ENCODE data around the gene ADD2. TPM values are rescaled to one million over a fixed set of nuclear protein-coding genes. Genes with fewer than 3 reads are reported as not detected.

Gene ADD2
- total RNA-seq, 4 donors from 2014 or later = 0.42 to 2.4 (median 1.3) TPM

DNA sequence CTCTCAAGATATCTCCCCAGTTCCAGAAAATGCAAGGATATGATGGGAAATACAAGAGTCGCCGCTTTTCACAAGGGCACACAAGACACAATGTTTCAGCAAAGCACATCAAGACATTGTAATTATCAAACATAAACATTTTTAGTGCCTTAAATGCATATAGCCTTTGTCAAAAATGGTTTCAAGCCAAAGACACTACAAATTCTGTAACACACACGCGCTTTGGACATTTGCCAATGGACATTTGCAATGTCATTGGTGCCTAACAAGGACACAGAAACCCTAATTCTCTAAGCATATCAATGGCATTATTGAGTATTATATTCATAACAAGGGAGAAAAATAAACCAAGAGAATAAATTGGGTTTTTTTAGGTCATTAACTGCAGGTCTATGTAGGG is 16.1 kb downstream of the ADD2 start:
- no peak for DNase-seq
- Histone ChIP-seq H3K36me3 (no peaks in the 10 kb centered on the region), H3K9me3 (no peaks in the 10 kb centered on the region), H3K27me3 (peaks cover 0 to 59% (median 3%) of the 10 kb centered on the region in 4 donors), H3K4me3 (no peak overlapping the region), H3K4me1 (no peaks in the 10 kb centered on the region), H3K27ac (no peak overlapping the region)
- 84% methylated on average over 4 of the region's 4 CpGs for WGBS, 2 donors
- TF ChIP-seq, protein P1, sequence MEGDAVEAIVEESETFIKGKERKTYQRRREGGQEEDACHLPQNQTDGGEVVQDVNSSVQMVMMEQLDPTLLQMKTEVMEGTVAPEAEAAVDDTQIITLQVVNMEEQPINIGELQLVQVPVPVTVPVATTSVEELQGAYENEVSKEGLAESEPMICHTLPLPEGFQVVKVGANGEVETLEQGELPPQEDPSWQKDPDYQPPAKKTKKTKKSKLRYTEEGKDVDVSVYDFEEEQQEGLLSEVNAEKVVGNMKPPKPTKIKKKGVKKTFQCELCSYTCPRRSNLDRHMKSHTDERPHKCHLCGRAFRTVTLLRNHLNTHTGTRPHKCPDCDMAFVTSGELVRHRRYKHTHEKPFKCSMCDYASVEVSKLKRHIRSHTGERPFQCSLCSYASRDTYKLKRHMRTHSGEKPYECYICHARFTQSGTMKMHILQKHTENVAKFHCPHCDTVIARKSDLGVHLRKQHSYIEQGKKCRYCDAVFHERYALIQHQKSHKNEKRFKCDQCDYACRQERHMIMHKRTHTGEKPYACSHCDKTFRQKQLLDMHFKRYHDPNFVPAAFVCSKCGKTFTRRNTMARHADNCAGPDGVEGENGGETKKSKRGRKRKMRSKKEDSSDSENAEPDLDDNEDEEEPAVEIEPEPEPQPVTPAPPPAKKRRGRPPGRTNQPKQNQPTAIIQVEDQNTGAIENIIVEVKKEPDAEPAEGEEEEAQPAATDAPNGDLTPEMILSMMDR (IDR thresholded peaks at IDR 0.05) = no peak
- TF ChIP-seq POLR2A (IDR thresholded peaks at IDR 0.05) = no peak
- intact Hi-C loops (cut with DNase I) = no loop called here

DNA sequence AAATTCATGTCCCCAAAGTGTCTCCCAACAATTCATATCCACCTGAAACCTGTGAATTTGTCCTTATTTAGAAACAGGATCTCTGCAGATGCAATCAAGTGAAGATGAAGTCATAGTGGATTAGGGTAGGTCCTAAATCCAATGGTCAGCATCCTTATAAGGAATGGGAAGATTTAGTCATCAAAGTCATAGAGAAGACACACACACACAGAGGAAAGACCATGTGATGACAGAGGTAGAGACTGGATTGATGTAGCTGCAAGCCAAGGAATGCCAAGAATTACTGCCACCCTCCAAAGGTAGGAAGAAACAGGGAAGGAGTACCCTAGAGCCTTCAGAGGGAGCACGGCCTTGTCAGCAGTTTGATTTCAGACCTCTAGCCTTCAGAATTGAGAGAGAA is 17.7 kb downstream of the ADD2 start:
- no peaks in the 10 kb centered on the region for H3K4me1 ChIP-seq
- no peaks in the 10 kb centered on the region for H3K36me3 ChIP-seq
- TF ChIP-seq POLR2A (IDR thresholded peaks at IDR 0.05) = no peak
- TF ChIP-seq, protein P1 (IDR thresholded peaks at IDR 0.05) = no peak
- WGBS, 2 donors = 63 to 71% methylated on average over 1 of the region's 1 CpG
- H3K27me3 ChIP-seq = peaks cover 0 to 45% (median 3%) of the 10 kb centered on the region in 4 donors
- intact Hi-C loops (cut with DNase I) = no loop called here
- no peak for DNase-seq
- H3K9me3 ChIP-seq = no peaks in the 10 kb centered on the region
- no peak overlapping the region for H3K4me3 ChIP-seq
- H3K27ac ChIP-seq = no peak overlapping the region

DNA sequence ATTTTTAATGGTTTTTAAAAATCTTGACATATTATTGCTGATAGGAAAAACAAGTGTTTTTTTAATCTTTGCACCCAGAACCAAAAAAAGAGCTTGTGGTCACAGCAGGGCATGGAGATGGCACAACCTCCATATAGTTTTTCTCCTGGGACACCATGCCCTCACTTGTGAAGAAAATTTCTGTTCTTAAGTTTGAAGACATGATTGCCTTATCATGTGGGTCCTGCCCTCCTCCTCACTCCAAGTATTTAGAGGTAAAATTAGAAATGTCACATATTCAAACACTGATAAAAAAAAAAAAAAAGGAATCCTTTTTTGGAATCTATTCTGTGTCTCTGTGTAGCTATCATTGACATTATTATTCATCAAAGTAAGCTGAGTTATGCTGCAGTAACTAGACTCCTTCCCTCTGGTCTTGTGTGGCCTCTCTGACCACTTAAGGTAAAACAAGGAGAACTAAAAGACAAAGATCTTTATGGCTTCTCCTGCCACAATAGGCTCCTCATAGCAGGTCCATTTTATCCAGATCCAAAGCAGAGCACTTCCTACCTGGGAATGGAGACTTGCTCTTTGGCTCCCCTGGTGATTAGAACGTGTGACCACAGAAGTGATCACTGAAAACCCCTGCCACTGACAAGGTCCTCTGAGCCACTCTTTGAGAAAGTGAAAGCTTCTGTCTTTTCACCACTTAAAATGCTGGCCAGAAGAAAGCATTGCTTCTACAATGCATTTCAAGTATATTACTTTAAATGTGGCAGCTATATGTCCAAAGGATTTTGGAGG is 19.8 kb downstream of the ADD2 start:
- Histone ChIP-seq H3K27ac (no peak overlapping the region), H3K27me3 (peaks cover 0 to 26% (median 3%) of the 10 kb centered on the region in 4 donors), H3K36me3 (no peaks in the 10 kb centered on the region), H3K4me3 (no peak overlapping the region), H3K4me1 (no peaks in the 10 kb centered on the region), H3K9me3 (no peaks in the 10 kb centered on the region)
- TF ChIP-seq, protein P1 (IDR thresholded peaks at IDR 0.05) = no peak
- 22% methylated on average over 1 of the region's 1 CpG; no CpG with 5 or more reads in 1 of the 2 donors for WGBS, 2 donors
- intact Hi-C loops (cut with DNase I) = no loop called here
- no peak for DNase-seq

GRCh38 chr2:70747284-70747683 is 20.7 kb downstream of the ADD2 start:
- DNase-seq = no peak
- Histone ChIP-seq H3K36me3 (no peaks in the 10 kb centered on the region), H3K27ac (no peak overlapping the region), H3K4me1 (no peaks in the 10 kb centered on the region), H3K9me3 (no peaks in the 10 kb centered on the region), H3K27me3 (peaks cover 0 to 22% (median 3%) of the 10 kb centered on the region in 4 donors), H3K4me3 (no peak overlapping the region)
- 78 to 93% methylated on average over 3 of the region's 3 CpGs for WGBS, 2 donors
- intact Hi-C loops (cut with DNase I) = no loop called here
- TF ChIP-seq, protein P1 (IDR thresholded peaks at IDR 0.05) = no peak
- TF ChIP-seq POLR2A (IDR thresholded peaks at IDR 0.05) = no peak

- DNase-seq = no peak
- no peaks in the 10 kb centered on the region for H3K4me1 ChIP-seq
- H3K27me3 ChIP-seq = peaks cover 0 to 22% (median 3%) of the 10 kb centered on the region in 4 donors
- no peak overlapping the region for H3K27ac ChIP-seq
- 58 to 61% methylated on average over 5 of the region's 5 CpGs for WGBS, 2 donors
- H3K4me3 ChIP-seq = no peak overlapping the region
- H3K9me3 ChIP-seq = no peaks in the 10 kb centered on the region
- H3K36me3 ChIP-seq = no peaks in the 10 kb centered on the region
- intact Hi-C loops (cut with DNase I) = no loop called here
- TF ChIP-seq, protein P1 (IDR thresholded peaks at IDR 0.05) = no peak
- TF ChIP-seq POLR2A (IDR thresholded peaks at IDR 0.05) = no peak
Measured at GRCh38 chr2:70746094-70746974, 21.7 kb downstream of the ADD2 start.
